ENCODE measurements around the gene CPNE1.
A peak's percentile ranks its signal among the peaks of the same experiment; 100 is the strongest.

The CPNE1 gene

GRCh38 chr20:35625584-35626385, 38.9 kb downstream of the CPNE1 start:
- TF ChIP-seq CTCF (conservative IDR thresholded peaks at IDR 0.05): no peak
- H3K27ac ChIP-seq: no peak overlapping the region

DNA sequence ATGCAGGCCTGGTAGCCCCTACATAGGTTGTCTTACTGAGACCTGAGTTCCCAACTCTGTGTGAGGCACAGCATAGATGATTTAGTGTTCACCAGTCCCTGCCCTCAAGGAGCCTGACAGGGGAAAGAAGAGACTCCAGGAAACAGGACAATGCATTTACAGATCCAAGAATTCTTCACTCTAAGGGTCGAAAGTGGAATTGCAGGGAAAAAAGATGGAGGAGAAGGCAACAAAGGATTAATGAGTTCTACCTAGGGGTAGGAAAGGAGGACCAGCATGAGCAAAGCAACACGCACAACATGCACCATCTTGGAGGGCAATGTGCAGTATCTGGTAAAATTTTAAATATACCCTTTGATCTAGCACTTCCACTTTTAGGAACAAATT, 43.1 kb downstream of the CPNE1 start:
- 0 out of 2 replicates have a peak overlapping the region, but pooled peaks have one; percentile 5 for H3K27ac ChIP-seq

GRCh38 chr20:35620818-35621559, 43.7 kb downstream of the CPNE1 start:
- TF ChIP-seq CTCF (conservative IDR thresholded peaks at IDR 0.05): no peak
- 0 out of 2 replicates have a peak overlapping the region, but pooled peaks have one; percentile 5 for H3K27ac ChIP-seq

More for the DNA sequence above, 43.1 kb downstream of the CPNE1 start:
- 0 out of 2 replicates have a peak, but pooled peaks have one; percentile 19 for TF ChIP-seq CTCF (conservative IDR thresholded peaks at IDR 0.05)

DNA sequence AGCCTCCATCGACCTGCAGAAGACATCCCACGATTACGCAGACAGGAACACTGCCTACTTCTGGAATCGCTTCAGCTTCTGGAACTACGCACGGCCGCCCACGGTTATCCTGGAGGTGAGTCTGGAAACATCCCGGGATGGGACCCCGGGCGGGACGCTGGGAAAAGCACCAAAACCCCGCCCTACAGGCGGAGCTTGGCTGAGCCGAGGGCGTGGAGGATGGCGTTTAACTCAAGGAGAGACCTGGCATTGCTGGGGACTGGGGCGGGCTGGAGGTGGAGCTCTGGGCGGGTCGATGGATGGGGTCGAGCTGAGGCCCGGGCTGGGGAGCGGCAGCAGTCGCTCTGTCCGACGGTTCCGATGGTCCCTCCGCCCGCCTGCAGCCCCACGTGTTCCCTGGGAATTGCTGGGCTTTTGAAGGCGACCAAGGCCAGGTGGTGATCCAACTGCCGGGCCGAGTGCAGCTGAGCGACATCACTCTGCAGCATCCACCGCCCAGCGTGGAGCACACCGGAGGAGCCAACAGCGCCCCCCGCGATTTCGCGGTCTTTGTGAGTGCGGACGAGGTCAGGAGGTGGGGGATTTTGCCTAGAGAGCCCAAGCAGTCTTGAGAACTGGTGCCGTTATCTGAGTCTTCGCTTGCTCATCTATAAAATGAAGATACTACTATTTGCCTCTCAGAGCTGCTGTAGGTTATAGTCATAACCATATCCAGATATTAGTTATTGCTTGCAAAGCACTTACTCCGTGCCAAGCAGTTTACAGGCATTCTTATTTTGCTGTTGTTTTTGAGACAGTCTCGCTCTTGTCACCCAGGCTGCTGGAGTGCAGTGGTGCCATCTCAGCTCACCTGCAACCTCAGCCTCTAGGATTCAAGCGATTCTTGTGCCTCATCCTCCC, 45.3 kb downstream of the CPNE1 start:
- TF ChIP-seq CTCF (conservative IDR thresholded peaks at IDR 0.05): peak; percentile 76

DNA sequence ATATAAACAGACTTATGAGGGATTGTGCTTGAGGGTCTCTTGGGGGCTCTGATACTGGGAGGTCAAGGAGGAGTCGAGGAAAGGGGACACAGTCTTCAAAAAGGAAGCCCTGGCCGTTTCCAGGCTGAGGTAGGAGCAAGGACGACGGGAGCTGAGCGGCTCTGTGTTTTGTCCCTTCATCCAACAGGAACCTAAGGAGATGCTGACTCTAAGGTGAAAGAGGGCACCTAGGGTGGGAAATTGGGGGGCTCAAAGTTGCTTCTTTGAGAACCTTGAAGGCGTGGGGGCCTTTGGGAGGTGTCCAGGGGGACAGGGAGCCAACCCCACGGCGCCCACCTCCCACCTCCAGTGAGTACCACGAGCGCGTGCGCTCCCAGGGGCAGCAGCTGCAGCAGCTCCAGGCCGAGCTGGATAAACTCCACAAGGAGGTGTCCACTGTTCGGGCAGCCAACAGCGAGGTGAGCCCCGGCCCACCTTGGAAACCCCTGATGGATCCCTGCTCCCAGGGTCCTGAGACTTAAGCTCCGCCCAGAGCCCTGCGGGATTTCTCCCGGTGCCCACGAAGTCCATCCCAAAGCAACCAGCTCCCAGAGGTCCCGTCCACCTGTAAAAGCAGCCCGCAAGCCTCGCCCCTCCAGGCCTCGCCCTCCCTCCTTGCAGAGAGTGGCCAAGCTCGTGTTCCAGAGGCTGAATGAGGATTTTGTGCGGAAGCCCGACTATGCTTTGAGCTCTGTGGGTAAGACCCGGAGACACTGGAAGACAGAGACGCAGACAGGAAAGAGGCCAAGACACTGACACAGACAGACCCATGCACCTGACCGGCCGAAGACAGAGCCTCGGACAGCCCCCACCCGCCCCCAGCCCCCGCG, 46.2 kb downstream of the CPNE1 start:
- TF ChIP-seq CTCF (conservative IDR thresholded peaks at IDR 0.05): no peak
- peak overlapping the region; percentile 83 for H3K27ac ChIP-seq

More for the DNA sequence above, 45.3 kb downstream of the CPNE1 start:
- peak overlapping the region; percentile 83 for H3K27ac ChIP-seq

DNA sequence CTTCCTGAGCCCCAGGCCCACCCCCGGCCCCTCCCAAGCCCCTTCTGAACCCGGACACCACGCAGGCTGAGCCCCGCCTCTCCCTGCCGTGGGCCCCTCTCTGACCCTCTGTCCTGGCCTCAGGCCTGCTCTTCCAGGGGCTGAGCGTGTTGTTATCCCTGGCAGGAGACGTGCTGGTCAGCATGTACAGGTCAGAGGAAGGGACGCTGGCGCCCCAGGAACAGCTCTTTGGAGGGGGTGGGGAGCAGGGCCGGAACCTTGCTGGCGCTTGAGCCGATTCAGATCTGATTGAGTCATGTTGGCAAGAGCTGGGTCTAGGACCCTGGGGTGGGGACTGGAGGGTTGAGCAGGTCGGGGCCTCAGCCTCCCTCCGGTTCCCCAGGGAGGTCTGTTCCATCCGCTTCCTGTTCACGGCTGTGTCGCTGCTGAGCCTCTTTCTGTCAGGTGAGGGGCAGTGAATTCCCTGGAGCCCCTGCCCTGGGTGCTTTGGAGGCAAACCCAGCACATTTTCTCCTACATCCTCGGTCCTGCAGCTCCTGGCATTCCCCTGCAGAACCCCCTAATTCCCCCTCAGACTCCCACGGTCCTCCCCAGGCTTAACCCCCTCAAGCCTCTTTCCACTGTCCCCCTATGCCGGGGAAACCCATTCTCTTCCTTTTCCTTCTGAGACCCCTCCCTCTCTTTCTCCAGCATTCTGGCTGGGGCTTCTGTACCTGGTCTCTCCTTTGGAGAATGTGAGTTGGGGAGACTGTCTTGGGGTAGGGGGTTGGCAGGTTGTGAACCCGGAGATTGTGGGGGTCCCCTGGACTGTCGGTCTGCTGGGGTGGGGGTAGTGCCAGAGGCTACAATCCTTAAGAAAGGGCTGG, 47.1 kb downstream of the CPNE1 start:
- TF ChIP-seq CTCF (conservative IDR thresholded peaks at IDR 0.05): peak; percentile 60
- peak overlapping the region; percentile 83 for H3K27ac ChIP-seq

Measured in VCaP (cell line).